Measurements from ENCODE around the gene P2RX3. TPM values are rescaled to one million over a fixed set of nuclear protein-coding genes. Genes with fewer than 3 reads are reported as not detected.

The P2RX3 gene
- total and polyA plus RNA-seq, 2 of the 8 experiments (the other 6 are each of a cell fraction or from before 2014, with no cell fraction given) = 0.45 to 0.47 TPM

DNA sequence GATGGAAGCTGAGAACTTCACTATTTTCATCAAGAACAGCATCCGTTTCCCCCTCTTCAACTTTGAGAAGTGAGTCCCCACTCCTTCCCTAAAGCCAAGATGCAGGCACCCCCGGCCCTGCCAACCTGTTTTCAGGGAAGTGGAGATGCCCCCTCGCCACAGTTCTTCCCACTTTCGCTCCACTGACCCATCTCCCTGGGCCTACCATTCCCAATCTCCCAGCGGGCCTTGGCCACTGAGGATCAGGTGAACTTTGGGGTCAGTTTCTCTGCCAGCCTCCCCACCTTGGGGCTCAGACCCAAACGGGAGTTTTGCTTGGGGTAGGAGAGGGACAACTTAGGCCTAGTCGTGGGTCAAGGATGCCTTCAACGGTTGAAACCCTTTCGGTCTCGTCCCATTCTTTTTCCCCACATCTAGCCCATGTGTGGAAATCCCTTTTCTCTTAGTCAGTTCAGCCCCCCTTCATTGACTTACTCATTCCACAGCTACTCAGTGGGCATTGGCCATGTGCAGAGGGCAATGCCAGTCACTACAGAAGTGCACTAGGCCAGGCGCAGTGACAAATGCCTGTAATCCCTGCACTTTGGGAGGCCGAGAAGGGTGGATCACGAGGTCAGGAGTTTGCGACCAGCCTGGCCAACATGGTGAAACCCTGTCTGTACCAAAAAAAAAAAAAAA is 10.6 kb downstream of the P2RX3 start:
- no peak overlapping the region for H4K91ac ChIP-seq (replicated peaks; ENCODE audit: insufficient read length, low read length)
- no peaks in the 10 kb centered on the region for H3K36me3 ChIP-seq (ENCODE audit: control insufficient read depth in 2 of 4, insufficient read depth in 4 of 4, low read length in 3 of 4)
- H3K18ac ChIP-seq (ENCODE audit: extremely low read depth, low read length) = no peak overlapping the region
- no peak overlapping the region for H2BK120ac ChIP-seq (replicated peaks; ENCODE audit: low read depth, low read length)
- ChIA-PET POLR2A (ENCODE audit: partially characterized antibody) (interaction anchor here (1.0 to 1.4 kb wide), 5 partner anchors 13 to 33 kb away, joined by 3 to 7 read pairs (median 3); partner anchors contain the start of genes SSRP1 and TNKS1BP1), CTCF (ENCODE audit: partially characterized antibody) (interaction anchor here (0.6 to 2.1 kb wide), 16 partner anchors 9 to 471 kb away, joined by 3 to 9 read pairs (median 4); no protein-coding TSS in a partner anchor)
- no peak overlapping the region for H3K9ac ChIP-seq (replicated peaks in 1 of 4; ENCODE audit: extremely low read depth in 1 of 4, low read depth in 3 of 4, low read length in 3 of 4)
- H4K8ac ChIP-seq (ENCODE audit: extremely low read depth, insufficient read depth, low read length) = no peak overlapping the region
- H3K27ac ChIP-seq (ENCODE audit: low read depth, low read length) = no peak overlapping the region
- DNase-seq (ENCODE audit: low read depth in 1 of 2, low spot score in 2 of 2) (no peak), FAIRE-seq (no peak)
- peaks cover 3 to 5% (median 4%) of the 10 kb centered on the region in 4 experiments; a peak in 6 of 7 replicates for H3K4me1 ChIP-seq (replicated peaks in 1 of 4; ENCODE audit: control insufficient read depth in 3 of 4, insufficient read depth in 4 of 4, low read length in 3 of 4)
- H3K56ac ChIP-seq (replicated peaks; ENCODE audit: insufficient read length, low read depth, low read length) = no peak overlapping the region
- no peaks in the 10 kb centered on the region for H3K9me3 ChIP-seq (ENCODE audit: insufficient read depth in 2 of 2, low read depth in 1 of 2, low read length in 1 of 2)
- H2AFZ ChIP-seq (ENCODE audit: low read length) = no peak overlapping the region
- H2BK20ac ChIP-seq (ENCODE audit: low read length) = 0 out of 2 replicates have a peak overlapping the region, but pooled peaks have one; percentile 23
- WGBS, 2 experiments (ENCODE audit: extremely low coverage in 1 of 2, insufficient coverage in 1 of 2, insufficient read length in 1 of 2, insufficient replicate concordance in 2 of 2, low coverage in 1 of 2, low lambda C conversion rate in 2 of 2, missing lambda C conversion rate in 1 of 2) = 89% methylated on average over 14 of the region's 14 CpGs; no CpG with 5 or more reads in 1 of the 2 experiments
- no peak for TF ChIP-seq NANOG (IDR thresholded peaks at IDR 0.05; ENCODE audit: insufficient read depth, low read depth, low read length, poor library complexity, severe bottlenecking)
- no peak for TF ChIP-seq RXRA (IDR thresholded peaks at IDR 0.05; ENCODE audit: insufficient read depth, low read depth, low read length)
- no peak for TF ChIP-seq RBBP5 (IDR thresholded peaks at IDR 0.05; ENCODE audit: borderline replicate concordance, low read depth, low read length)
- no peak for TF ChIP-seq EGR1 (IDR thresholded peaks at IDR 0.05; ENCODE audit: borderline replicate concordance, low read depth, low read length)
- TF ChIP-seq CHD2 (IDR thresholded peaks at IDR 0.05; ENCODE audit: low read length) = no peak
- no peak for TF ChIP-seq MAFK (IDR thresholded peaks at IDR 0.05; ENCODE audit: low read depth, low read length)
- no peak for TF ChIP-seq CHD1 (IDR thresholded peaks at IDR 0.05; ENCODE audit: low read depth, low read length)
- TF ChIP-seq SIN3A (conservative IDR thresholded peaks at IDR 0.05 in 1 of 2, IDR thresholded peaks at IDR 0.05 in 1 of 2; ENCODE audit: low read depth in 1 of 2, low read length in 2 of 2) = no peak
- H3K27me3 ChIP-seq (replicated peaks in 1 of 4; ENCODE audit: control insufficient read depth in 3 of 4, extremely low read depth in 1 of 4, insufficient read depth in 3 of 4, low read length in 3 of 4) = peaks cover 0 to 6% (median 4%) of the 10 kb centered on the region in 4 experiments; a peak in 4 of 7 replicates
- no peak overlapping the region for H2BK5ac ChIP-seq (ENCODE audit: low read depth, low read length)
- peaks cover 3% of the 10 kb centered on the region for H3K23me2 ChIP-seq (ENCODE audit: low read depth, low read length)
- H2AK5ac ChIP-seq (ENCODE audit: low read depth, low read length) = no peak overlapping the region; the same call in 1 of the 2 replicates
- H4K5ac ChIP-seq (ENCODE audit: insufficient read length, low read depth, low read length) = no peak overlapping the region
- H3K14ac ChIP-seq (ENCODE audit: insufficient read length) = no peak overlapping the region
- H3K4ac ChIP-seq (replicated peaks; ENCODE audit: insufficient read length, low read depth, low read length) = no peak overlapping the region
- no peaks in the 10 kb centered on the region for H3K79me1 ChIP-seq (ENCODE audit: low read depth, low read length)
- peak overlapping the region in 1 of 2 experiments; percentile 42; a peak in 1 of 4 replicates for H3K4me2 ChIP-seq (ENCODE audit: insufficient read depth in 1 of 2, low read depth in 2 of 2, low read length in 2 of 2)
- H2BK15ac ChIP-seq (ENCODE audit: low read length) = 0 out of 2 replicates have a peak overlapping the region, but pooled peaks have one; percentile 53
- H3K23ac ChIP-seq (ENCODE audit: insufficient read length) = no peak overlapping the region
- H4K20me1 ChIP-seq (replicated peaks in 1 of 2; ENCODE audit: control insufficient read depth in 1 of 2, insufficient read depth in 2 of 2, low read length in 2 of 2) = no peaks in the 10 kb centered on the region
- peak overlapping the region; percentile 50; the same call in 1 of the 2 replicates for H2BK12ac ChIP-seq (ENCODE audit: low read depth, low read length)
- no peaks in the 10 kb centered on the region for H3K79me2 ChIP-seq (ENCODE audit: control insufficient read depth in 1 of 2, insufficient read depth in 2 of 2, low read length in 2 of 2)
- no peak overlapping the region for H3K4me3 ChIP-seq (ENCODE audit: extremely low read depth in 1 of 4, insufficient read depth in 2 of 4, low read depth in 3 of 4, low read length in 4 of 4)

Measured in H1 (cell line).